Neural cell (in vitro differentiated cells): Measurements from ENCODE around the gene NTF4.

Experiments
- CTCF ChIP-seq: fragments of 450-650 bp; IDR thresholded peaks from 2 replicates; pipeline ENCODE4 v1.5.1; 2014; ENCODE audit warnings: antibody characterized with exemption, mild to moderate bottlenecking, moderate library complexity; ENCODE audit not compliant: poor library complexity, severe bottlenecking
- EP300 ChIP-seq: fragments of 450-650 bp; conservative IDR thresholded peaks from 2 replicates; pipeline ENCODE4 v1.6.1; 2014; ENCODE audit warnings: antibody characterized with exemption, mild to moderate bottlenecking, moderate library complexity; ENCODE audit not compliant: poor library complexity, severe bottlenecking
- EZH2 ChIP-seq: fragments of 200-600, 300-800 bp; shearing (Covaris generic), sonication (generic); IDR thresholded peaks from 2 replicates; pipeline ENCODE4 v1.6.1; 2014; ENCODE audit warnings: antibody characterized with exemption, low read length, borderline replicate concordance, mild to moderate bottlenecking; ENCODE audit not compliant: insufficient read depth, poor library complexity, severe bottlenecking
- MXI1 ChIP-seq: fragments of 450-650 bp; conservative IDR thresholded peaks from 2 replicates; pipeline ENCODE4 v1.6.1; 2014; ENCODE audit warnings: antibody characterized with exemption, mild to moderate bottlenecking; ENCODE audit not compliant: poor library complexity, severe bottlenecking
- POLR2AphosphoS5 ChIP-seq: IDR thresholded peaks from 2 replicates; pipeline ENCODE4 v1.6.1; 2012
- RAD21 ChIP-seq: fragments of 450-650 bp; conservative IDR thresholded peaks from 2 replicates; pipeline ENCODE4 v1.6.1; 2014; ENCODE audit warnings: antibody characterized with exemption, mild to moderate bottlenecking, moderate library complexity
- REST ChIP-seq: IDR thresholded peaks from 2 replicates; pipeline ENCODE4 v1.6.1; 2012; ENCODE audit warnings: borderline replicate concordance
- SMC3 ChIP-seq: fragments of 450-650 bp; conservative IDR thresholded peaks from 2 replicates; pipeline ENCODE4 v1.6.1; 2014; ENCODE audit warnings: antibody characterized with exemption, mild to moderate bottlenecking, moderate library complexity; ENCODE audit not compliant: poor library complexity
- TAF1 ChIP-seq: IDR thresholded peaks from 2 replicates; pipeline ENCODE4 v1.6.1; 2012; ENCODE audit warnings: low read depth

GRCh38 chr19:49111218-49111998 lies 46.8 kb upstream of the NTF4 start:
- no peak for TF ChIP-seq CTCF
- TF ChIP-seq TAF1: no peak
- TF ChIP-seq REST: no peak
- TF ChIP-seq RAD21: no peak
- TF ChIP-seq MXI1: no peak
- TF ChIP-seq SMC3: no peak
- no peak for TF ChIP-seq EZH2
- TF ChIP-seq POLR2AphosphoS5: no peak
- no peak for TF ChIP-seq EP300
